NCI-H82 (cell line): ENCODE data around the gene FAM234B.

ENCODE experiments used
- DNase-seq: peaks from one replicate; lab custom pipeline; 2025; lab: John Stamatoyannopoulos, UW

The FAM234B gene, protein sequence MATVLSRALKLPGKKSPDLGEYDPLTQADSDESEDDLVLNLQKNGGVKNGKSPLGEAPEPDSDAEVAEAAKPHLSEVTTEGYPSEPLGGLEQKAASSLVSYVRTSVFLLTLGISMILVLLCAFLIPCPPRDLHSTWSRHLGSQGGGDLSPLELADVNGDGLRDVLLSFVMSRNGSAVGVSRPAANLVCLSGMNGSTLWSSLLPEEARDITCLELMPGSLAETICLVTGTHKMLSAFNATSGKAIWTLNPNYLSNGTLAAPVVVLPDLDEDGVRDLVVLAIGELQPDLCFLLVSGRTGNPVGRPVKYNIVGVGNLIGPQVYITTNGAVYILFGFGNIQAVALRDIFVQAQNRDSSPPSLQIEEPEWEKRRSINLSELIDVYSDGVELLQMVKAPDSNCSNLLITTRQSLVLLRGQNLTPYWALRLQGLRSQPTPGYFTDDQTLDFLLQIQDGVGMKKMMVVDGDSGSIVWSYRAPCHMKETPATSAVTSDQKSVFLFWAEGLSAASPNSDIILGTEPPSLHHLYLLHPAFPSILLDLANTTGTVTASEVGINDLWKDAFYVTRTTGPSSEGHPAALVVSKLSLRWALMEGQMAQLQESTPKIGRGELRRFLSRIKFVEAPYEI

DNA sequence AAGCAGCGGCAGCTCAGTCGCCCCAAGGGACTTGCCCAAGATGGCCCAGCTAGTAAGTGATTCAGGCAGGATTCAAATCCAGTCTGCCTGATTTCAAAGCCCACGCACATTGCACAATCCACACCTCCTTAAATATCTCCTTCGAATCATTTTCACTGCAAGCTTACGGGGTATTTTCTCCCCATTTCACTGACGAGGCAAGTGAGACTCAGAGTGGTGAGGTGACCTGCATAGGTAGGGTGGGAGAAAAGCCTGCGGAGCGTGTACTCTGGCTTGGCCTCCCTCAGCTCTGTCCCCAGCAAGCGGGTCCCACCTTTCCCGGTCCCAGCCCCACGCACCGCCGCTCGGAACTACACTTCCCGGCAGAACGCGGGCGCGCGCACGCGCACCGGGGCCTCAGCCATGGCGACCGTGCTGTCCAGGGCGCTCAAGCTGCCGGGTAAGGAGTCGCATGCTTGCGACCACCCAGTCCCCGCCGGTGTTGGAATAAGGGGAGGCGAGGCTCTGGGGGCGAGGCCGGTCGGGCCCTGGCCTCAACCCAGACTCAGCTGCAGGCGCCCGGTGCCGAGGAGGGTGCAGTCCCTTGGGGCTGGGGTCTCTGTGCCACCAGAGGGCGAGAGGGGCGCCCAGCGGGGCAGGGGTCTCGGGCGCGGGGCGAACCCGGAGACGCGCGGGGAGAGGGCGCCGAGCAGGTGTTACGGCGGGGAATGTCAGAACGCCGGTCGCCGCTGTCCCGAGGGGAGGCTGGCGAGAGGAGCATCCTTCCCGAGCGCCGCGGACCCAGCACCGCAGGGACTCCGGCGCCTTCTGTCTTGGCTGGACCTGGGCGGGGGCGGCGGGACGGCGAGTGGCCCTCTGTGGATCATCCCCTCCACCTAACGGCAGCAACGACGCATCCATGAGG is at the start of gene FAM234B:
Gene FAM234B (plus strand): TSS at position 380 of the 904 bp plus-strand sequence. CDS start 23 bp downstream, at position 403.
- peak; percentile 92 for DNase-seq

DNA sequence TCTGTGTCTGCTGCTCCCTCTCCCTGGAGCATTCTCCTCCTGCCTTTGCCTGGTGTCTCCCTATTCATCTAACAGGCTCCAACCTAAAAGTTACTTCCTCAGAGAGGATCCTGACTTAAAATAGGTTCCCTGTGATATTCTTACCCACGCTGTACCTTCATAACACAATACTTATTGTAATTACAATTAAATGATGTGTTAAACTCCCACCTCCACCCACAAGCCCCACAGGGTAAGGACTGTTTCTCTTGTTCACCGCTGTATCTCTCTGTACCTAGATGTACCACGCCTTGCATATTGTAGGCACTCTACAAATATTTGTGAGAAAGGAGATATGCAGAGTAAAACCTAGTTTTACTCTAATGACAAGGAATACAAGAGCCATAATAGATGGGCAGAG is 49.1 kb upstream of the FAM234B start:
- no peak for DNase-seq

DNA sequence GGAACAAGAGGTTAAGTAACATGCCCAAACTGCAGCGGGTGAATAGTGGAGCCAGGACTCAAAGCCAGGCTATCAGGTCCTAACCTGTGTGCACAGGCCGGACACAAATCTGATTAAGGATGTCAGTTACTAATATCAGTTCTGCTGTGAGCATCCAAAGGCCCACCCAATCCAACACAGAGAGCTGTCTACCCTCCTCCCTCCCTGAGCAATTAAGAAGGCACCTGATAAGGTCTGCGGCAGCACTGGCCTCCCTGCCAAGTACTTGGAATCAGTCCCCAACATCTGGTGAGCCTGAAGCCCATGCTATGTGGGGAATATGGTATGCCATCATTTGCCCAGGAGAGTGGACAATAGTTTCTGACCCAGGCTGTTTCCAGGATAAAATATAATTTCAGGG is 48.0 kb upstream of the FAM234B start:
- DNase-seq, result no peak

DNA sequence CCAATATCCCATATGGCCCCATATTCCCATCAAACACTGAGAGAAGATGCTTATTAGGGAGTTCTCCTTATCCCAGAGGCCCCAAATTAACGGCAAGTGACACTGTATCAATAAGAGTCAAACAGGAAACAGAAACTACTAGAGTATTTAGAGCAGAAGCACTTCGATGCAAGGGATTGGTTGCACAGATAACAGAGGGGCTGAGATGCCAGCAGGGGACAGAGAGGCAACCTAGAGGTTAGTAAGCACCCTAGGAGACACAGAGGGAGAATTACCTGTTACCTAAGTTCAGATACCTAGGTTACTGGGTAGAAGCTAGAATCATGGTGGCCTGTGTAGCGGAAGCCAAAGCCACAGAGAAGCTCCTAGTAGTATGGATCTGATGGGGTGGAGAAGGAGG is 47.0 kb upstream of the FAM234B start:
- DNase-seq, result no peak

DNA sequence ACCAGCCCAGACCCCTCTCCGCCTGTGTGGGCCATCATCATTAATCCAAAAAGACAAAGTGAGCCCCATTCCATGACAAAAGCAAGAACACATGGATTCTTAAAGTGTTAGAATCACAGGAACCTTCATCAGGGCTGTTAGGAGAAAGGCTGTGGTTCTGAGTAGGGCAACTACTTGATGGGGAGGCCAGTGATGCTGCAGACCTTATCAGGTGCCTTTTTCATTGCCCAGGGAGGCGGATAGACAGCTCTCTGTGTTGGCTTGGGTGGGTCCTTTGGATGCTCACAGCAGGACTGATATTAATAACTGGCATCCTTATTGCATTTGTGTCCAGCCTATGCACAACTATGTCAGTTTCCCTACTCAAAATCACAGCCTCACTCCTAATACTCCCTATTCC is 46.4 kb upstream of the FAM234B start:
- no peak for DNase-seq

DNA sequence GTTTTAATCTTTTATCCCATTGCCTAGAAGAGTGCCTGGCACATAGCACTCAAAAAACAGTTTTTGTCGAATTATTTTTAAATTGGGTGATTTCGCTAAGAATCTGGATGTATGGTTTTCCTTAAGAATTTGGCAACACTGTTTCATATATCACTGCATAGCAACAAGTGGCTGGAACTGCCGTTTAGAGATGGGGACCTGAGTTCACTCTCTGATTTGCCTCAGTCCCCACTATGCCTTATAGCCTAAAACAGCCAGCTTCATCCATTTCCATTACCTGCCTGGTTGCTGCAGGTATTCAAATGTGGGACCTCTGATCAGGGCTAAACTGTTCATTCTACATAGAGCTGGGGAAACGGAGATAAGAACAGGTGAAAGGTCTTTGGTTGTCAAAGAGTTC is 45.9 kb upstream of the FAM234B start:
- DNase-seq, result no peak

DNA sequence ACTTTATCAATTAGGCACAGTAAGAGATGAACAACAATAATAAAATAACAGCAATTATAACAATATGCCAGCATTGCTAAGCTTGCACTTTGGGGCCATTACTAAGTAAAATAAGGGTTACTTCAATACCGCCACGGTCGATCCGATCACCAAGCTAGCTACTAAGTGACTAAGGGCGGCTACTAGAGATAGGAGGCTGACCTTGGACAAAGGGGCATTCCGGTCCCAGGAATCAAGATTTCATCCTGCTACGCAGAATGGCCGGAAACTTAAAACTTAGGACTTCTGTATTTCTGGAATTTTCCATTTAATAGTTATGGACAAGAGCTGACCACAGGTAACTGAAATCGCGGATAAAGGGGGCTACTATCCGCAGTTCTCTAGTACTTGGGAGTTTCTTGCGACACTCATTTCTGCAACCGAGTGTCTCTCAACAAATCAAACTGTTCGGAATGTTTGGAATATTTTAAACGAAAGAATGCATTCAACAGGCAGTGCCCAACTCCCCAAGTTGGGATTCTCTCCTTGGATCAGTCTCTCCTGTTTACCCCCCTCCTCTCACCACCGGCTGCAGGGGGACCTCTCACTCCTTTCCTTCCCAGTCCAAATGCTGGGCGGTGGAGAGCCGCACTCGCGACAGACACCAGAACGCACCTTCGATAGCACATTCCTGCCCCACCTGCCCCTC is 44.8 kb upstream of the FAM234B start:
- peak; percentile 83 for DNase-seq

DNA sequence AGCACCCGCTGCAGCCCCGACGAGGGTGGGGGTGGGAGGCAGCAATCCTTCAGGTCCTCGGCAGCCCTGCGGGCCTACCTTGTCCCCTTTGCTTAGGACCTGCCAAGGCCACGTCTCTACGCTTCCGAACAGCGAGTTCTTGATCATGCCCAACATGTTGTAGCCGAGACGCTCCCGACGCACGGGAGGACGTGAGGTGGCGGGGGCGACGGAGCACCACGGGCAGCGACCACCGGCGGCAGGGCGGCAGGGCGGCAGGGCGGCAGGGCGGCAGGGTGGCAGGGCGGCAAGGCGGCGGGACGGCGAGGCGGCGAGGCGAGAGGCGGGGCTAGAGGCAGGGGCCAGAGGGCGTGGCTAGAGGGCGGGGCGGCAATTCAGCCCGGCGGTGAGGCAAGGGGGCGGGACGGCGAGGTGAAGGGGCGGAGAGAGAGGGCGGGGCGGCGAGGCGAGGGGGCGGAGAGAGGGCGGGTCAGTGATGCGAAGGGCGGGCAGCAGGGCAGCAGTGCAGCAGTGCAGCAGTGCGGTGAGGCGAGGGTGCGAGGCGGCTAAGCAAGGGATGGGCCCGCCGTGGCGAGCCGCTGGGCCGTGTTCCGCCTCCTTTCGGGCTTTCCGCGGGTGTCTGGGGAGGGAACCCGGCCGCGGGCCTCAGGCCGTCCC is 44.1 kb upstream of the FAM234B start, which contains the start of gene HEBP1:
Gene HEBP1 (minus strand): TSS at position 307 of the 657 bp plus-strand sequence. CDS start 151 bp downstream, at position 156.
- peak; percentile 95 for DNase-seq

DNA sequence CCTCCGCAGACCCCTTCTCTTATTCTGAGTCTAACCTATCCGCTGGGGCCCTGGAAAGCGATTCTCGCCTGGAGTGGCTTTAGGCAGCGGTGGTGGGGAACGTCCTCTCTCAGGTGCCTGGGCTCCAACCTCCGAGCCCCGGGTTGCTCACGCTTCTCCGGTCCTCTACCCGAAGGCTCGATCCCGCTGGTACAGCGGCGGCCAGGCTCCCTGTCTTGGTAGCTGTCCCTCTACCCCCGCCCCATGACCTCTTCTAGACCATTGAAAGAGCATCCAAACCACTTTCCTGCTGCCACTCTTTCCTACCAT is 43.6 kb upstream of the FAM234B start:
- DNase-seq, result peak; percentile 84

DNA sequence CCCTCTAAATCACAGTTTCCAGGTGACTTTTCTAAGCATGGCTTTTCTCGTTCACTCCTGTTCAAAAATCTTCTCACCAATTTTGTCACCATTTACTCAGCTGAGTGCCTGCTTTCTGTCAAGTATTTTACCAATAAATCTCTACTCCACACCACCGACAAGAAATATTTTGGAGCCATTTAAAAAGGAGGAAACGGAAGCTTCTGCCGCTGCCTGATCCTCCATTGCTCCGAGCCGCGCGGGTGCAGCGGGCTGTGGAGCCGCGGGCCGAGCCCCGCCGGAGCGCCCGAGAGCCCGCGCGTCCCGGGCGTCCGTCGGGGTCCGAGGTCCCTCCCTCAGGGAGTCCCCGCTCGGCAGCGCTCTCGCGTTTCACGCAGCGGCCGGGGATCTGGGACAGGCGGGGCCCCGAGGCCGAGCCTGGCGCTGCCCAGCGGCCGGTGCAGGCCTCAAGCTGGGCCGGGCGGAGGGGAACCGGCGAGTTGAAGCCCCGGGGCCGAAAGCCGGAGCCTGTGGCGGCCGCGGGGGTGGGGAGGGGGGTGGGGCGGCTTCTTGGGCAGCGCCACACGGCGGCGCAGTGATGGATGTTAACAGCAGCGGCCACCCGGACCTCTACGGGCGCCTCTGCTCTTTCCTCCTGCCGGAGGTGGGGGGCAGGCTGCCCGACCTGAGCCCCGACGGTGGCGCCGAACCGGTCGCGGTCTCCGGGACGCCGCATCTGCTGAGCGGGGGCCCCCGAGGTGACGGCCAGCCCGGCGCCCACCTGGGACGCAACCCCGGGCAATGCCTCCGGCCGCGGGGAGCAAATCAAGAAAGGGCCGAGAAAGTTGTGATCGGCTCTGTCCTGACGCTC is 43.0 kb upstream of the FAM234B start:
- peak; percentile 85 for DNase-seq

DNA sequence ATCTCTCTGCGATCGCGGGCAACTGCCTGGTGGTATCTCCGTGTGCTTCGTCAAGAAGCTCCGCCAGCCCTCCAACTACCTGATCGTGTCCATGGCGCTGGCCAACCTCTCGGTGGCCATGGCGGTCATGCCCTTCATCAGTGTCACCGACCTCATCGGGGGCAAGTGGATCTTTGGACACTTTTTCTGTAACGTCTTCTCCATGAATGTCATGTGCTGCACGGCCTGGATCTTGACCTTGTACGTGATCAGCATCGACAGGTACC is 42.5 kb upstream of the FAM234B start:
- no peak for DNase-seq

DNA sequence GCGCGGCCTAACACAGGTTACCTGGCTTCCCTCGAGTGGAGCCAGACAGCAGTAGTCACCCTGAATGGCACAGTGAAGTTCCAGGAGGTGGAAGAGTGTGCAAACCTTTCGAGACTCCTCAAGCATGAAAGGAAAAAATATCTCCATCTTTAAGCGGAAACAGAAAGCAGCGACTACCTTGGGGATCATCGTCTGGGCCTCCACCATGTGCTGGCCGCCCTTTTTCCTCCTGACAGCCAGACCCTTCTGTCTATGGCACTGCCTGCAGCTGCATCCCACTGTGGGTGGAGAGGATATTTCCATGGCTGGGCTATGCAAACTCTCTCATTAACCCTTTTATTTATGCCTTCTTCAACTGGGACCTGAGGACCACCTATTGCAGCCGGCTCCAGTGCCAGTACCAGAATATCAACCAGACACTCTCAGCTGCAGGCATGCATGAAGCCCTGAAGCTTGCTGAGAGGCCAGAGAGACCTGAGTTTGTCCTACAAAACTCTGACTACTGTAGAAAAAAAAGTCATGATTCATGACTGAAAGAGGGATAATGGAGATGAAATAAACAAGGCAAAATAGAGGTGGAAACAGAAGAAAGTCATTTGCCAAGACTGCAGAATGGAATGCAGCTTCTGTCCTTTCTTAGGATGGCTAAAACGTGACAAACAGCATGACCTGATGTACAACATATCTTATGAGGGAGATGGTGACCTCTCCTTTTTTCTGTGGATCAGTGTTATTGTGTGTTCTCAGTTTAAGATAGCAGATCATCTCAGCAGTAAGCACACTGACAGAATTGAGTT is 41.7 kb upstream of the FAM234B start:
- DNase-seq, result no peak

DNA sequence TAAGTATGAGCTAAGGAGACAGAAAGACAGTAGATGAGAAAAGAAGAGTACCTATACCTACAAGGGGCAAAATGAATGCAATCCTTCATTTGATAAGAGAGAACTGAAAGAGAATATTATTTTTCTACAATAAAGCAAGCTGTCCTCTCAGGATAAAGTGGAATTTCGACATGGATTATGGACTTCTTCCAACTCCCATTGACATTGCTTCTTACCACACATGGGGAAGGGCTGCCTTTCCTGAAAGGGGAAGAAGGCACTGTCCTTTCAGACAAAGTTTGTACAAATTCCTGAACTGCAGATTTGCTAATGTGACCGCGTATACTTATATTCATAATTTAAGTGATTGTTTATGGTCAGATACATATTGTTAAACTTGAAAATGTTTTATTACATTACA is 39.8 kb upstream of the FAM234B start:
- no peak for DNase-seq

DNA sequence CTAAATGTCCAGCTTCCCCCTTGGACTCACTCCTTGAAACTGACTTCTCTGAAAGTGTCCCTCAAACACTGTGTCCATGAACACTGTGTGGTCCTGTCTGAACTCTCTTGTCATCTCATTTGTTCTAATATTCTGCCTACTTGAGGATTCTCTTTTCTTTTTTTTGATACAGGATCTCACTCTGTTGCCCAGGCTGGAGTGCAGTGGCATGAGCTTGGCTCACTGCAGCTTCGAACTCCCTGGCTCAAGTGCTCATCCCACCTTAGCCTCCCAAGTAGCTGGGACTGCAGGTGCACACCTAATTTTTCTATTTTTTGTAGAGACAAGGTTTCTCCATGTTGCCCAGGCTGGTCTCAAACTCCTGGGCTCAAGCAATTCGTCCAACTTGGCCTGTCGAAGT is 39.2 kb upstream of the FAM234B start:
- no peak for DNase-seq

DNA sequence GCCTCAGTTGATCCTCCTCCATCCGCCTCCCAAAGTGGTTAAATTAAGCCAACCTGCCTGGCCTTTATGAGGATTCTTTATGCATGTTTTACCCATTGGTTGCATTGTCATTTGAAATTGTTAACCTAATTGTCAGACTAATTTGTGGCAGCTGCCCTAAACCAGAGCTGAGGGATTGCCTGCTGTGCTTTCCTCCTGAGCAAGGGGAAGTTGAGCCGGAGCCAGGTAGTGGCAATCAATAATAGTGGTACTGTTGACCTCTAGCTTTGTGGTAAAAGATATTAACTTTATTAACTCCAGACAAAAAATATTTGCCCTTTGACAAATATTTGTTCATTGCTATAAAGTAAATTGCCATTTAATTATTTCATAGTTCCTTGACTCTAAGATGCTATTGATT is 38.5 kb upstream of the FAM234B start:
- DNase-seq, result no peak

DNA sequence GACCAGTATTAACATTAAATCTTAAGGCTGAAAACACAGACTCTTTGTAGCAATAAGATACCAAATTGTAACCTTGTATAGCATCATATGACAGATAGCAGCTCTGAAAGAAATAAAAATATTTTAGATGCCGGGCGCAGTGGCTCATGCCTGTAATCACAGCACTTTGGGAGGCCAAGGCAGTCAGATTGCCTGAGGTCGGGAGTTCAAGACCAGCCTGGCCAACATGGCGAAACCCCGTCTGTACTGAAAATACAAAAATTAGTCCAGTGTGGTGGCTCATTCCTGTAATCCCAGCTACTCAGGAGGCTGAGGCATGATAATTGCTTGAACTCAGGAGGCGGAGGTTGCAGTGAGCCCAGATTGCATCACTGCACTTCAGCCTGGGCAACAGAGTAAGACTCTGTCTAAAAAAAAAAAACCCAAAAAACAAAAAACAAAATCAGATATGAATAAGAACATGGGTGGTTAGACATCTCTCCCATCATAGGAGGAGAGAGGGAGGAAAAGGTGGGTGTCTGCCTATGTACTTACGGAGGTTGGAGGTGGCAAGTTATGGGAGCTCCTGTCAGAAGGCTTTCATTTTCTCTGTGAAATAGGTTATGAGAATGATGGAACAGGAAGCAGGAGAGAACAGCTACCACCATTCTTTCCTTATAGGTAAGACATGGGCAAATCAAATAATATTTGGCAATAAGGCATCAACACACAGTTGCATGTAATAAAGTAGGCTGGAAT is 36.5 kb upstream of the FAM234B start:
- no peak for DNase-seq

DNA sequence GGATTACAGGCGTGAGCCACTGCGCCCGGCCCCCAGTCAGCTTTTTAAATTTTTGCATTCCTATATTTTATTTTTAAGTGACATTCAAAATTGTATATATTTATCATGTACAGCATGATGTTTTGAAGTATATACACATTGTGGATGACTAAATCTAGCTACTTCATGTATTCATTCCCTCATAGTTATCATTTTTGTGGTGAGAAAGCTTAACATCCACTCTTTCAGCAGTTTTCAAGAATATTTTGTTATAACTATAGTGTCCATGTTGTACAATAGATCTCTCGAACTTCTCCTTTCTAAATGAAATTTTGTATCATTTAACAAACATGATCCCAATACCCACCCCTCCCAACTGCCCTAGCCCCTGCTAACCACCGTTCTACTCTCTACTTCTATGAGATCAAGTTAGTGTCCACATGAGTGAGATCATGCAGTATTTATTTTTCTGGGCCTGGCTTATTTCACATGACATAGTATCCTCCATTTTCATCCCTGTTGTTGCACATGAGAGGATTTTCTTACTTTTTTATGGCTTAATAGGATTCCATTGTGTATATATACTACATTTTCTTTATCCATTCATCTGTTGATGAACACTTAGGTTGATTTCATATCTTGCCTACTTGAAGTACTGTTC is 35.3 kb upstream of the FAM234B start:
- no peak for DNase-seq

DNA sequence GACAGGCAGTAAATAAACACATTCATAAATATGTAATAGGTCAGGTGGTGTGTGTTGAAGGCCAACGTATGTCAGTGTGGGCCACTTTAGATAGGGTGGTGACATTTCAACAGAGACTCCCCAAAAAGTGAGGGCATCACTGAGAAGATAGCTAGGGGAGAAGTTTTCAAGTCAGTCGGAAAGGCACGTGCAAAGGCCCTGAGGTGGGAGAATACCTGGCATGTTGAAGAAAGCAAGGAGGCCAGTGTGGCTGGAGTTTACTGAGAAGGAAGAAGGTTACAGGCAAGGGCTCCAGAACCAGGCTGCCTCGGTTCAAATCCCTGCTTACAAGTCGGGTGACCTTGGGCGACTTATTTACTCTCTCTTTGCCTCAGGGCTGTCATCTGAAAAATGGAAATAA is 33.1 kb upstream of the FAM234B start:
- DNase-seq, result no peak

DNA sequence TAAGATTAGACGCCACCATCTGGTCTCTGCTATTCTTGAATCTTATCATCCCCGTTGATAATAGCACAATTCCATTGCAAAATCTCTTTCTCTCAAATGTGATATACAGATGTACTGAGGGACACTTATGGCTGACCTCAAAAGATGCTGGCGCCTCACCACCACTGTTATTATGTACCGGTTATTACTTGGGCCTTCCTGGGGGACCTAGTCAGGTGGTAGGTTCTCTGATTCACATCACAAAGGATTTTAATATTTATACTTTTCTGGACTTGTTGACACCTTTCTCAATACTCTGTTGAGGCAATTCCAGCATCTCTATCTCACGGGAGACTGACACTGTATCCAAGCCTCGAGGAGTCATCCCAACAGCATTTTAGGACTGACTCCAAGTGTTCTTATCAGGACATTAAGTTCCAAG is 21.3 kb upstream of the FAM234B start:
- DNase-seq, result no peak
